Omental fat pad (tissue), 4 donors: ENCODE results near the gene APEX1. TPM values are rescaled to one million over a fixed set of nuclear protein-coding genes. Genes with fewer than 3 reads are reported as not detected.

Source experiments
- ATAC-seq: fragments of 150-250 bp; one replicate; pipeline ENCODE4 v1.9.1; 2016; ENCODE audit warnings: mild to moderate bottlenecking, moderate library complexity; ENCODE audit not compliant: low FRiP score
- DNase-seq: peaks from one replicate; pipeline ENCODE4 v3.0.0-alpha.2; 2019; ENCODE audit warnings: low spot score
- CTCF ChIP-seq, 3 donors: fragments of 450-650 bp; IDR thresholded peaks; one replicate each; pipeline ENCODE4 v1.5.1; 2016 to 2017; ENCODE audit warnings: antibody characterized with exemption in 3 of 3, mild to moderate bottlenecking in 3 of 3, moderate library complexity in 2 of 3
- total RNA-seq, 4 donors: library from RNA; depleted of rRNA; stranded (reverse); fragments of >200 nt; gene quantifications; one replicate each; pipeline ENCODE4 v1.1.0, GENCODE V29; 2016

Gene APEX1
- 100 to 1,000 TPM; 110 to 146 (median 131) TPM for total RNA-seq

- no peak for TF ChIP-seq CTCF (IDR thresholded peaks at IDR 0.05)
- ATAC-seq (peak; percentile 87), DNase-seq (peak; percentile 96)
Measured at GRCh38 chr14:20454516-20455354, at the start of gene APEX1, which contains the start of gene OSGEP. Gene APEX1 (plus strand): TSS chr14:20455226. CDS start chr14:20455646, 420 bp downstream. Gene OSGEP (minus strand): TSS chr14:20454812. CDS start chr14:20454683, 129 bp downstream.

GRCh38 chr14:20409226-20409625 is 45.8 kb upstream of the APEX1 start:
- ATAC-seq (no peak), DNase-seq (no peak)
- TF ChIP-seq CTCF (IDR thresholded peaks at IDR 0.05) = no peak

- no peak for ATAC-seq
- no peak for DNase-seq
- no peak for TF ChIP-seq CTCF (IDR thresholded peaks at IDR 0.05)
Measured at GRCh38 chr14:20412411-20412810, 42.6 kb upstream of the APEX1 start.

- ATAC-seq = peak; percentile 97
- no peak for TF ChIP-seq CTCF (IDR thresholded peaks at IDR 0.05)
- DNase-seq = peak; percentile 66
Measured at GRCh38 chr14:20412876-20413743, 41.9 kb upstream of the APEX1 start, which contains the start of gene TEP1. Gene TEP1 (minus strand): TSS chr14:20413501. CDS start chr14:20408439, 5,062 bp downstream.

GRCh38 chr14:20413744-20414082 is 41.3 kb upstream of the APEX1 start:
- TF ChIP-seq CTCF (IDR thresholded peaks at IDR 0.05) = no peak
- ATAC-seq (peak; percentile 3), DNase-seq (no peak)

GRCh38 chr14:20415782-20416206 is 39.2 kb upstream of the APEX1 start:
- TF ChIP-seq CTCF (IDR thresholded peaks at IDR 0.05) = no peak
- DNase-seq (no peak), ATAC-seq (no peak)
